Caco-2 (cell line): ENCODE data around the gene KLHL15. TPM values are rescaled to one million over a fixed set of nuclear protein-coding genes. Genes with fewer than 3 reads are reported as not detected.
A peak's percentile ranks its signal among the peaks of the same experiment; 100 is the strongest.
"Not testable (repeated sequence)": the region's sequence is repeated elsewhere in the genome, so short reads cannot be mapped to it uniquely, and the experiment has no call there.

Experiments used
- BruUV-seq: library from RNA; stranded (reverse); fragments of 400-500 nt; replicated peaks from 2 replicates; lab custom pipeline; 2021; lab: Mats Ljungman, UMichigan
- CTCF ChIA-PET: fragments of 300-600 bp; sonication (Branson Sonifier 250); formaldehyde crosslinking; loops from one replicate; lab custom pipeline; 2022; ENCODE audit warnings: antibody characterized with exemption; lab: Charles Lee
- POLR2A ChIA-PET: fragments of 300-600 bp; sonication (Branson Sonifier 250); formaldehyde crosslinking; loops from one replicate; lab custom pipeline; 2022; ENCODE audit warnings: antibody characterized with exemption; lab: Charles Lee
- DNase-seq, 2 experiments: peaks; one replicate each; pipeline versions ENCODE4 v3.0.0 to v3.0.0-alpha.2; 2020 to 2022
- H3K27me3 ChIP-seq: replicated peaks from 2 replicates; pipeline ENCODE4 v1.6.0; 2011; ENCODE audit warnings: low read length; ENCODE audit not compliant: control insufficient read depth, insufficient read depth
- H3K36me3 ChIP-seq: 2 replicates; pipeline ENCODE4 v1.5.1; 2011; ENCODE audit warnings: low read length; ENCODE audit not compliant: control insufficient read depth, insufficient read depth
- H3K4me1 ChIP-seq: fragments of 250-450 bp; sonication (Bioruptor Pico); 2 replicates; pipeline ENCODE4 v1.5.1; 2020; ENCODE audit warnings: mild to moderate bottlenecking
- H3K4me3 ChIP-seq: 2 replicates; pipeline ENCODE4 v1.5.1; 2011; ENCODE audit warnings: low read depth, mild to moderate bottlenecking, control low read depth, low read length
- H3K9me3 ChIP-seq: fragments of 250-450 bp; sonication (Bioruptor Pico); 2 replicates; pipeline ENCODE4 v1.5.1; 2020; ENCODE audit warnings: mild to moderate bottlenecking, moderate library complexity
- H3K27ac Mint-ChIP-seq: one replicate; pipeline ENCODE4 v1.8.0; 2022; ENCODE audit warnings: mixed read lengths; ENCODE audit not compliant: unreplicated experiment
- H3K27me3 Mint-ChIP-seq: one replicate; pipeline ENCODE4 v1.8.0; 2022; ENCODE audit warnings: mixed read lengths; ENCODE audit not compliant: insufficient read depth, unreplicated experiment
- H3K36me3 Mint-ChIP-seq: one replicate; pipeline ENCODE4 v1.8.0; 2022; ENCODE audit warnings: mild to moderate bottlenecking, mixed read lengths; ENCODE audit not compliant: insufficient read depth, unreplicated experiment
- H3K4me1 Mint-ChIP-seq: one replicate; pipeline ENCODE4 v1.8.0; 2022; ENCODE audit warnings: low read depth, mixed read lengths; ENCODE audit not compliant: unreplicated experiment
- H3K4me3 Mint-ChIP-seq: one replicate; pipeline ENCODE4 v1.8.0; 2022; ENCODE audit warnings: mild to moderate bottlenecking, moderate library complexity, mixed read lengths; ENCODE audit not compliant: unreplicated experiment
- H3K9me3 Mint-ChIP-seq: one replicate; pipeline ENCODE4 v1.8.0; 2022; ENCODE audit warnings: mixed read lengths; ENCODE audit not compliant: unreplicated experiment
- intact Hi-C: fragments of 100-400 bp; cut with micrococcal nuclease; formaldehyde crosslinking; loops from one replicate; pipeline ENCODE4 v1.10.0; 2022; ENCODE audit not compliant: unreplicated experiment
- total RNA-seq: library from RNA; stranded (reverse); gene quantifications from 2 replicates; pipeline ENCODE4 v1.2.3, GENCODE V29; 2022
- TF ChIP-seq, protein P1 (sequence below), 2 experiments: fragments of 200-600 bp in 1 of 2; IDR thresholded peaks; 1 replicate in 1 of 2; 2 replicates in 1 of 2; pipeline versions ENCODE4 v1.5.1 to v1.8.0; 2011 to 2022; ENCODE audit warnings: antibody characterized with exemption in 1 of 2, control low read depth in 1 of 2, inconsistent platforms in 1 of 2, low read depth in 1 of 2, low read length in 1 of 2, mild to moderate bottlenecking in 1 of 2, moderate library complexity in 1 of 2; ENCODE audit not compliant: insufficient read depth in 1 of 2, severe bottlenecking in 1 of 2, unreplicated experiment in 1 of 2

KLHL15 gene
- total RNA-seq, 1 experiment from 2014 or later = 7.4 TPM

DNA sequence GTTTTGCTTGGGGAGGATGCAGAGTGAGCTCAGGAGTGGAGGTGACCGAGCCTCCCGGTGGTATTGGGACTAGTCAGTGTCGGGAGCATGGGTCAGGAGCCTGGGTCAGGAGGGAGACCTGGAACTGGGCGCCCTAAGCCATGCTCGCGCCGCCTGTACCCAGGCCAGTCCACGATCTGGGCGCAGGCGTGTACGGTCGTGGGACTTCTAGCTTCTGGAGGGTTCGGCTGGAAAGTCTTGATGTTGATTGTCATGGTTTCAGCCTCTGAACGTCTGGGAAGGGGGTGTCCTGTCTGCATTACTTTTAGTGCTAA lies 28.0 kb upstream of the KLHL15 start:
- no peaks in the 10 kb centered on the region for H3K9me3 Mint-ChIP-seq
- no peaks in the 10 kb centered on the region for H3K4me1 Mint-ChIP-seq
- Histone ChIP-seq H3K9me3 (no peaks in the 10 kb centered on the region), H3K27me3 (no peaks in the 10 kb centered on the region), H3K4me3 (no peak overlapping the region), H3K36me3 (no peaks in the 10 kb centered on the region), H3K4me1 (no peaks in the 10 kb centered on the region)
- peaks cover 20% of the 10 kb centered on the region for H3K36me3 Mint-ChIP-seq
- intact Hi-C loops = no loop called here
- no peak overlapping the region for H3K4me3 Mint-ChIP-seq
- H3K27ac Mint-ChIP-seq = no peak overlapping the region
- ChIA-PET CTCF (interaction anchor here (0.8 to 1.9 kb wide), 5 partner anchors 27 to 312 kb away, joined by 3 to 31 read pairs (median 3); partner anchors contain the start of gene SAT1), POLR2A (interaction anchor here (0.7 kb wide), 1 partner anchor 272 kb away, joined by 3 read pairs; the partner anchor contains the start of gene SAT1)
- no peaks in the 10 kb centered on the region for H3K27me3 Mint-ChIP-seq
- TF ChIP-seq, protein P1, sequence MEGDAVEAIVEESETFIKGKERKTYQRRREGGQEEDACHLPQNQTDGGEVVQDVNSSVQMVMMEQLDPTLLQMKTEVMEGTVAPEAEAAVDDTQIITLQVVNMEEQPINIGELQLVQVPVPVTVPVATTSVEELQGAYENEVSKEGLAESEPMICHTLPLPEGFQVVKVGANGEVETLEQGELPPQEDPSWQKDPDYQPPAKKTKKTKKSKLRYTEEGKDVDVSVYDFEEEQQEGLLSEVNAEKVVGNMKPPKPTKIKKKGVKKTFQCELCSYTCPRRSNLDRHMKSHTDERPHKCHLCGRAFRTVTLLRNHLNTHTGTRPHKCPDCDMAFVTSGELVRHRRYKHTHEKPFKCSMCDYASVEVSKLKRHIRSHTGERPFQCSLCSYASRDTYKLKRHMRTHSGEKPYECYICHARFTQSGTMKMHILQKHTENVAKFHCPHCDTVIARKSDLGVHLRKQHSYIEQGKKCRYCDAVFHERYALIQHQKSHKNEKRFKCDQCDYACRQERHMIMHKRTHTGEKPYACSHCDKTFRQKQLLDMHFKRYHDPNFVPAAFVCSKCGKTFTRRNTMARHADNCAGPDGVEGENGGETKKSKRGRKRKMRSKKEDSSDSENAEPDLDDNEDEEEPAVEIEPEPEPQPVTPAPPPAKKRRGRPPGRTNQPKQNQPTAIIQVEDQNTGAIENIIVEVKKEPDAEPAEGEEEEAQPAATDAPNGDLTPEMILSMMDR (IDR thresholded peaks at IDR 0.05; ENCODE audit: insufficient read depth in 1 of 2, low read depth in 1 of 2, low read length in 1 of 2, severe bottlenecking in 1 of 2, unreplicated experiment in 1 of 2) = no peak
- BruUV-seq = TSS peak; percentile 65
- no peak for DNase-seq

GRCh38 chrX:24054182-24055042 lies 27.4 kb upstream of the KLHL15 start, which contains the start of gene EIF2S3:
Gene EIF2S3 (plus strand): TSS chrX:24054956. CDS start chrX:24054969, 13 bp downstream.
- Mint-ChIP-seq H3K4me3 (no peak within 1 kb of the TSS), H3K27ac (no peak within 1 kb of the TSS), H3K36me3 (peaks cover 15% of the 10 kb centered on the region), H3K9me3 (no peaks in the 10 kb centered on the region), H3K27me3 (no peaks in the 10 kb centered on the region), H3K4me1 (no peaks in the 10 kb centered on the region)
- H3K4me3 ChIP-seq = peak within 1 kb of the TSS; percentile 28
- BruUV-seq = TSS peak; percentile 89
- no peaks in the 10 kb centered on the region for H3K4me1 ChIP-seq
- ChIA-PET CTCF (interaction anchor here (0.5 to 1.9 kb wide), 14 partner anchors 15 to 644 kb away, joined by 3 to 31 read pairs (median 4); partner anchors contain the start of genes APOO, CXorf58 and SAT1), POLR2A (interaction anchor here (0.6 to 1.1 kb wide), 4 partner anchors 28 to 272 kb away, joined by 3 to 6 read pairs (median 3); partner anchors contain the start of gene SAT1)
- no peaks in the 10 kb centered on the region for H3K36me3 ChIP-seq
- intact Hi-C loops = loop anchor here (1.0 kb wide), 3 partner anchors 29 to 146 kb away; partner anchors contain the start of gene CXorf58
- peak; percentile 89 to 91 for DNase-seq
- TF ChIP-seq, protein P1 (IDR thresholded peaks at IDR 0.05; ENCODE audit: insufficient read depth in 1 of 2, low read depth in 1 of 2, low read length in 1 of 2, severe bottlenecking in 1 of 2, unreplicated experiment in 1 of 2) = peak; percentile 58 to 73
- H3K27me3 ChIP-seq = no peaks in the 10 kb centered on the region
- no peaks in the 10 kb centered on the region for H3K9me3 ChIP-seq

- H3K27ac Mint-ChIP-seq, H3K9me3 ChIP-seq, H3K4me1 ChIP-seq, BruUV-seq, H3K27me3 ChIP-seq, H3K9me3 Mint-ChIP-seq, H3K27me3 Mint-ChIP-seq, H3K36me3 ChIP-seq, intact Hi-C loops, H3K36me3 Mint-ChIP-seq, H3K4me1 Mint-ChIP-seq: not testable (repeated sequence)
- H3K4me3 Mint-ChIP-seq = peak overlapping the region; percentile 70
- peak overlapping the region; percentile 17 for H3K4me3 ChIP-seq
- POLR2A ChIA-PET = interaction anchor here (0.6 kb wide), 1 partner anchor 396 kb away, joined by 3 read pairs; no protein-coding TSS in a partner anchor
- CTCF ChIA-PET = interaction anchor here (0.9 kb wide), 1 partner anchor 25 kb away, joined by 3 read pairs; no protein-coding TSS in a partner anchor
- DNase-seq = peak; percentile 26 to 38
Measured at GRCh38 chrX:24050522-24051318, 23.7 kb upstream of the KLHL15 start.

GRCh38 chrX:24049643-24050042 lies 22.7 kb upstream of the KLHL15 start:
- BruUV-seq, intact Hi-C loops, H3K36me3 Mint-ChIP-seq, CTCF ChIA-PET, H3K9me3 Mint-ChIP-seq, POLR2A ChIA-PET, H3K9me3 ChIP-seq, H3K4me3 ChIP-seq, H3K27me3 Mint-ChIP-seq, H3K4me3 Mint-ChIP-seq, H3K27ac Mint-ChIP-seq, H3K4me1 Mint-ChIP-seq, DNase-seq, H3K27me3 ChIP-seq, H3K36me3 ChIP-seq, H3K4me1 ChIP-seq: not testable (repeated sequence)

GRCh38 chrX:24046060-24046459 lies 19.1 kb upstream of the KLHL15 start:
- H3K4me1 ChIP-seq, H3K4me1 Mint-ChIP-seq, H3K9me3 Mint-ChIP-seq, intact Hi-C loops, H3K4me3 Mint-ChIP-seq, BruUV-seq, POLR2A ChIA-PET, H3K27ac Mint-ChIP-seq, H3K27me3 Mint-ChIP-seq, H3K36me3 Mint-ChIP-seq, CTCF ChIA-PET, H3K27me3 ChIP-seq, DNase-seq, H3K9me3 ChIP-seq, H3K4me3 ChIP-seq, H3K36me3 ChIP-seq: not testable (repeated sequence)
